PC-9 (cell line): ENCODE results near the gene PODXL.

Source experiments
- EZH2 ChIP-seq: fragments of 200-600 bp; sonication (generic); IDR thresholded peaks from 2 replicates; pipeline ENCODE4 v1.8.0; 2017; ENCODE audit warnings: antibody characterized with exemption, low read depth
- TF ChIP-seq, protein P1 (sequence below): fragments of 200-600 bp; sonication (generic); conservative IDR thresholded peaks from 2 replicates; pipeline ENCODE4 v1.6.1; 2017; ENCODE audit warnings: mixed run types, antibody characterized with exemption, mild to moderate bottlenecking, moderate library complexity

DNA sequence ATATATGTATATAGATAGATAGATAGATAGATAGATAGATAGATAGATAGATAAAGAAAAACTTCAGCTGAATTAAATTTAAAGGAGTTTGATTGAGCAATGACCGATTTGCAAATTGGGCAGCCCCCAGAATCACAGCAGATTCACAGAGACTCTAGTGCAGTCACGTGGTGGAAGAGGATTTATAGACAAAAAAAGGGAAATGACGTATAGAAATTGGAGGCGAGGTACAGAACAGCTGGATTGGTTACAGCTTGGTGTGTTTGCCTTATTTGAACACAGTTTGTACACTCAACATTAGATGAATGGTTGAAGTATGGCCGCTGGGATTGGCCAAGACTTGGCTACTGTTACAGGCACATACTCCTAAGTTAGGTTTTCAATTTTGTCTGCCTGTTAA lies 8.2 kb upstream of the PODXL start:
- TF ChIP-seq, protein P1, sequence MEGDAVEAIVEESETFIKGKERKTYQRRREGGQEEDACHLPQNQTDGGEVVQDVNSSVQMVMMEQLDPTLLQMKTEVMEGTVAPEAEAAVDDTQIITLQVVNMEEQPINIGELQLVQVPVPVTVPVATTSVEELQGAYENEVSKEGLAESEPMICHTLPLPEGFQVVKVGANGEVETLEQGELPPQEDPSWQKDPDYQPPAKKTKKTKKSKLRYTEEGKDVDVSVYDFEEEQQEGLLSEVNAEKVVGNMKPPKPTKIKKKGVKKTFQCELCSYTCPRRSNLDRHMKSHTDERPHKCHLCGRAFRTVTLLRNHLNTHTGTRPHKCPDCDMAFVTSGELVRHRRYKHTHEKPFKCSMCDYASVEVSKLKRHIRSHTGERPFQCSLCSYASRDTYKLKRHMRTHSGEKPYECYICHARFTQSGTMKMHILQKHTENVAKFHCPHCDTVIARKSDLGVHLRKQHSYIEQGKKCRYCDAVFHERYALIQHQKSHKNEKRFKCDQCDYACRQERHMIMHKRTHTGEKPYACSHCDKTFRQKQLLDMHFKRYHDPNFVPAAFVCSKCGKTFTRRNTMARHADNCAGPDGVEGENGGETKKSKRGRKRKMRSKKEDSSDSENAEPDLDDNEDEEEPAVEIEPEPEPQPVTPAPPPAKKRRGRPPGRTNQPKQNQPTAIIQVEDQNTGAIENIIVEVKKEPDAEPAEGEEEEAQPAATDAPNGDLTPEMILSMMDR = no peak
- TF ChIP-seq EZH2 = no peak
